GM23338 (cell line): ENCODE results near the gene SP2. TPM values are rescaled to one million over a fixed set of nuclear protein-coding genes. Genes with fewer than 3 reads are reported as not detected.

ENCODE experiments used
- ATAC-seq: fragments of 200-7000 bp; cut with Tn5 transposase; 3 replicates; pipeline ENCODE4 v1.9.1; 2020
- DNase-seq: peaks from one replicate; pipeline ENCODE4 v3.0.0-alpha.2; 2015; ENCODE audit warnings: low spot score
- H2AFZ ChIP-seq: fragments of 200-600 bp; sonication (generic); 2 replicates; pipeline ENCODE4 v1.8.0; 2016; ENCODE audit warnings: antibody characterized with exemption, mild to moderate bottlenecking, moderate library complexity
- H3F3A ChIP-seq: fragments of 200-600 bp; sonication (generic); replicated peaks from 2 replicates; pipeline ENCODE4 v1.8.0; 2017; ENCODE audit warnings: antibody characterized with exemption, mixed run types, low read depth
- H3K27ac ChIP-seq: fragments of 200-600 bp; sonication (generic); 2 replicates; pipeline ENCODE4 v1.6.1; 2016; ENCODE audit warnings: low read depth
- H3K27me3 ChIP-seq: fragments of 200-600 bp; sonication (generic); 2 replicates; pipeline ENCODE4 v1.8.0; 2016; ENCODE audit warnings: mild to moderate bottlenecking, mixed run types, moderate library complexity; ENCODE audit not compliant: insufficient read depth
- H3K36me3 ChIP-seq: fragments of 200-600 bp; sonication (generic); 2 replicates; pipeline ENCODE4 v1.8.0; 2016; ENCODE audit warnings: mild to moderate bottlenecking; ENCODE audit not compliant: insufficient read depth
- H3K4me1 ChIP-seq: fragments of 200-600 bp; sonication (generic); 2 replicates; pipeline ENCODE4 v1.8.0; 2016; ENCODE audit warnings: mild to moderate bottlenecking, moderate library complexity; ENCODE audit not compliant: insufficient read depth
- H3K4me2 ChIP-seq: fragments of 200-600 bp; sonication (generic); 2 replicates; pipeline ENCODE4 v1.7.1; 2017; ENCODE audit warnings: mixed run types
- H3K4me3 ChIP-seq: fragments of 200-600 bp; sonication (generic); 2 replicates; pipeline ENCODE4 v1.6.1; 2016; ENCODE audit warnings: mixed run types
- H3K79me2 ChIP-seq: fragments of 200-600 bp; sonication (generic); replicated peaks from 2 replicates; pipeline ENCODE4 v1.8.0; 2017; ENCODE audit warnings: mild to moderate bottlenecking; ENCODE audit not compliant: insufficient read depth
- H3K9me2 ChIP-seq: fragments of 200-600 bp; sonication (generic); 2 replicates; pipeline ENCODE4 v1.8.0; 2017; ENCODE audit not compliant: insufficient read depth
- H4K20me1 ChIP-seq: fragments of 200-600 bp; sonication (generic); replicated peaks from 2 replicates; pipeline ENCODE4 v1.8.0; 2017; ENCODE audit warnings: mild to moderate bottlenecking; ENCODE audit not compliant: insufficient read depth
- H3K27ac Mint-ChIP-seq: 2 replicates; pipeline ENCODE4 v1.8.0; 2020; ENCODE audit warnings: inconsistent platforms, mild to moderate bottlenecking, moderate library complexity, mixed read lengths
- H3K27me3 Mint-ChIP-seq: 3 replicates; pipeline ENCODE4 v1.8.0; 2022; ENCODE audit warnings: low read depth, mild to moderate bottlenecking, moderate library complexity, mixed read lengths, inconsistent platforms; ENCODE audit not compliant: insufficient read depth, poor library complexity
- H3K36me3 Mint-ChIP-seq: 3 replicates; pipeline ENCODE4 v1.8.0; 2021; ENCODE audit warnings: low read depth, mild to moderate bottlenecking, inconsistent platforms, moderate library complexity, mixed read lengths
- H3K4me1 Mint-ChIP-seq: 3 replicates; pipeline ENCODE4 v1.8.0; 2020; ENCODE audit warnings: mild to moderate bottlenecking, inconsistent platforms, mixed read lengths
- H3K4me3 Mint-ChIP-seq: 3 replicates; pipeline ENCODE4 v1.8.0; 2021; ENCODE audit warnings: moderate library complexity, mild to moderate bottlenecking, inconsistent platforms, mixed read lengths
- H3K9me3 Mint-ChIP-seq: 3 replicates; pipeline ENCODE4 v1.8.0; 2020; ENCODE audit warnings: moderate library complexity, mild to moderate bottlenecking, inconsistent platforms, mixed read lengths
- CREB1 ChIP-seq: fragments of 250-450 bp; sonication (Bioruptor Pico); IDR thresholded peaks from 2 replicates; pipeline ENCODE4 v1.5.0; 2020; ENCODE audit warnings: low read depth, mild to moderate bottlenecking, moderate library complexity
- EZH2 ChIP-seq: fragments of 200-600 bp; sonication (generic); IDR thresholded peaks from one replicate; pipeline ENCODE4 v1.8.0; 2017; ENCODE audit warnings: antibody characterized with exemption, mild to moderate bottlenecking, low read depth; ENCODE audit not compliant: unreplicated experiment
- EZH2phosphoT487 ChIP-seq: fragments of 200-600 bp; sonication (generic); IDR thresholded peaks from one replicate; pipeline ENCODE4 v1.8.1; 2018; ENCODE audit warnings: antibody characterized with exemption; ENCODE audit not compliant: unreplicated experiment
- POLR2AphosphoS5 ChIP-seq: IDR thresholded peaks from 2 replicates; pipeline ENCODE4 v1.6.1; 2016; ENCODE audit warnings: antibody characterized with exemption, low read depth
- STAT1 ChIP-seq: IDR thresholded peaks from one replicate; pipeline ENCODE4 v1.6.1; 2016; ENCODE audit warnings: antibody characterized with exemption; ENCODE audit not compliant: unreplicated experiment
- ZNF114 ChIP-seq: fragments of 250-450 bp; sonication (Bioruptor Pico); IDR thresholded peaks from 2 replicates; pipeline ENCODE4 v1.5.0; 2020; ENCODE audit warnings: mild to moderate bottlenecking, moderate library complexity
- ZNF462 ChIP-seq: fragments of 250-450 bp; sonication (Bioruptor Pico); IDR thresholded peaks from 2 replicates; pipeline ENCODE4 v1.5.0; 2020; ENCODE audit warnings: mild to moderate bottlenecking, moderate library complexity
- polyA plus RNA-seq: library from polyadenylated mRNA; unstranded; fragments of >200 nt; fragmentation: Nextera tagmentation; extraction: Ambion mirVana; gene quantifications from 2 replicates; pipeline ENCODE4 v1.2.1, GENCODE V29; 2016
- total RNA-seq: library from RNA; depleted of rRNA; stranded (reverse); fragments of >200 nt; shearing (Covaris generic); gene quantifications from 2 replicates; pipeline ENCODE4 v1.2.3, GENCODE V29; 2014

Gene SP2
- total and polyA plus RNA-seq, 2 experiments from 2014 or later: 6.0 to 12.9 TPM

GRCh38 chr17:47851764-47852112 is 44.3 kb upstream of the SP2 start:
- Mint-ChIP-seq H3K27ac (no peak overlapping the region), H3K4me3 (peak overlapping the region; percentile 68), H3K36me3 (no peaks in the 10 kb centered on the region), H3K4me1 (peaks cover 45% of the 10 kb centered on the region), H3K27me3 (peaks cover 90% of the 10 kb centered on the region), H3K9me3 (no peaks in the 10 kb centered on the region)
- peaks cover 96% of the 10 kb centered on the region for H3K27me3 ChIP-seq
- H3K79me2 ChIP-seq: no peaks in the 10 kb centered on the region
- H3K4me2 ChIP-seq: peak overlapping the region; percentile 96
- peak; percentile 9 for ATAC-seq
- peaks cover 4% of the 10 kb centered on the region; the same call in 1 of the 2 replicates for H4K20me1 ChIP-seq
- H3K9me2 ChIP-seq: no peaks in the 10 kb centered on the region
- peak overlapping the region; percentile 95 for H2AFZ ChIP-seq
- peaks cover 23% of the 10 kb centered on the region for H3F3A ChIP-seq
- no peak overlapping the region for H3K27ac ChIP-seq
- no peaks in the 10 kb centered on the region for H3K36me3 ChIP-seq
- peak; percentile 74 for DNase-seq
- H3K4me1 ChIP-seq: peaks cover 39% of the 10 kb centered on the region
- peak overlapping the region; percentile 58 for H3K4me3 ChIP-seq
- no peak for TF ChIP-seq ZNF114 (CRISPR knock-in tag)
- TF ChIP-seq EZH2: peak; percentile 78

GRCh38 chr17:47852113-47852949 is 43.7 kb upstream of the SP2 start:
- Histone ChIP-seq H3K9me2 (no peaks in the 10 kb centered on the region), H2AFZ (peak overlapping the region; percentile 95), H3K79me2 (no peaks in the 10 kb centered on the region), H3F3A (peaks cover 19% of the 10 kb centered on the region; the same call in 1 of the 2 replicates), H3K4me2 (peak overlapping the region; percentile 96), H4K20me1 (peaks cover 4% of the 10 kb centered on the region; the same call in 1 of the 2 replicates), H3K4me3 (peak overlapping the region; percentile 58), H3K27me3 (peaks cover 96% of the 10 kb centered on the region), H3K27ac (no peak overlapping the region), H3K36me3 (no peaks in the 10 kb centered on the region), H3K4me1 (peaks cover 39% of the 10 kb centered on the region)
- DNase-seq (peak; percentile 10), ATAC-seq (no peak)
- Mint-ChIP-seq H3K27me3 (peaks cover 85% of the 10 kb centered on the region), H3K4me3 (peak overlapping the region; percentile 68), H3K4me1 (peaks cover 47% of the 10 kb centered on the region), H3K36me3 (no peaks in the 10 kb centered on the region), H3K27ac (no peak overlapping the region), H3K9me3 (no peaks in the 10 kb centered on the region)
- no peak for TF ChIP-seq ZNF114 (CRISPR knock-in tag)
- peak; percentile 84 for TF ChIP-seq EZH2
- TF ChIP-seq STAT1: no peak

- Histone ChIP-seq H3K27me3 (peaks cover 85% of the 10 kb centered on the region), H4K20me1 (peaks cover 4% of the 10 kb centered on the region; the same call in 1 of the 2 replicates), H3K79me2 (no peaks in the 10 kb centered on the region), H3F3A (peaks cover 15% of the 10 kb centered on the region; the same call in 1 of the 2 replicates), H3K9me2 (no peaks in the 10 kb centered on the region; the same call in 1 of the 2 replicates), H3K36me3 (no peaks in the 10 kb centered on the region), H3K27ac (no peak overlapping the region), H3K4me2 (0 out of 2 replicates have a peak overlapping the region, but pooled peaks have one; percentile 96), H3K4me1 (peaks cover 39% of the 10 kb centered on the region), H2AFZ (no peak overlapping the region), H3K4me3 (no peak overlapping the region)
- Mint-ChIP-seq H3K4me3 (no peak overlapping the region), H3K27ac (no peak overlapping the region), H3K4me1 (peaks cover 55% of the 10 kb centered on the region), H3K9me3 (no peaks in the 10 kb centered on the region), H3K27me3 (peaks cover 77% of the 10 kb centered on the region), H3K36me3 (no peaks in the 10 kb centered on the region)
- ATAC-seq (no peak), DNase-seq (peak; percentile 16)
- TF ChIP-seq EZH2phosphoT487 (no peak), CREB1 (CRISPR knock-in tag) (no peak), EZH2 (no peak), ZNF462 (CRISPR knock-in tag) (no peak), POLR2AphosphoS5 (no peak), ZNF114 (CRISPR knock-in tag) (no peak)
Measured at GRCh38 chr17:47853616-47854015, 42.4 kb upstream of the SP2 start.
